GM21529 (cell line): ENCODE results near the gene NUDT6.
"Not testable (repeated sequence)": the region's sequence is repeated elsewhere in the genome, so short reads cannot be mapped to it uniquely, and the experiment has no call there.

Source experiments
- ATAC-seq: cut with Tn5 transposase; IDR thresholded peaks from one replicate; pipeline ENCODE4 v1.9.1; 2021; ENCODE audit not compliant: unreplicated experiment

NUDT6 gene

DNA sequence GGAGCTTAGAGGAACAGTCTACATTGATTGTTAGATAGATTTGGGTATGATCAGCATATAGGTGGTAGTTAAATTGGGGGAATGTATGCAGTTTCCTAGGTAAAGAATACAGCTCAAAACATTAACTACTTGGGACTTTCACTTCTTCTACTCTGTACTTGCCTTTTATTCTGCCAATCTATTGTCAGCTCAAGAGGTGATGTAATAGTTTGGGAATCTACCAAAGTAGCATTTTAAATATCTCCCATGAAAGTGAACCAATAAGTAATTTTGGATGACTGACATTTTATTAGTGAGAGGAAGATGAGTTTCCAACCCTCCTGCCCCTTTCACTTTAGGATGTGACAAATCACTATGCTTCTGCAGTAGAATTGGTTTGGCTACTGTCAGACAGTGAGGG, 43.4 kb downstream of the NUDT6 start:
- no peak for ATAC-seq

DNA sequence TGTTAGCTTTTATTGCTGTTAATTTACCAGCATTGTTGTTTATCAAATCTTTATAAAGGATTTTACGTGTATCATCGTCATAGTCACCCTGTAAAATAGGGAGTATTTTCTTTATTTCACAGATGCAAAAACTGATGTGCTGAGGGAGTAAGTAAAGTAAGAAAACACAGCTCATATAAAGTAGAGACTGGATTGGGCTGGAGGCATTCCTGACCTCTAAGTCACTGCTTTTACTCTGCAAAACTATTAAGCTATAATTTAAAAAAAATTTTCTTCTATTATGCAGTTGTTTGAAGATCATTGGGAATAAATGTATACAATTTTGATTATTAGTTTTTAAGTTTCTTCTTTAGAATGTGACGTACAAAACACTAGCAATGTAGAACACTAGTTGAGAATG, 45.9 kb downstream of the NUDT6 start:
- no peak for ATAC-seq

DNA sequence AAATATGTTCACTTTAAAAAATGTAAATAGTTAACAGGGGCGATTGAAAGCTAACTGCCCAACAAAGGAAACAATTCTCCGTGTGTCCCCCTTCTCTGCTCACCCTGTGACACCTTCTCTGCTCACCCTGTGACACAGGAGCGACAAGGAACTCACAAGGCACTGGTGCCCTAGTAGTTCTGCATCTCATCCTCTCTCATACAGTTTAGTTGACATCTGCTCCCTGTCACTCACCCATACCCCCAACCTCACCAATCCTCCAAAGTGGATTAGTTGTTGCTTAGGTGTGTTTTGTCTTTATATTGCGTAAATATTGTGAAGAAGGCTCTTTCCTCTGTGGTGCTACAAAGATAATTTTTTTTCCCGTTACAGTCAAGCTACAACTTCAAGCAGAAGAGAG, 46.4 kb downstream of the NUDT6 start:
- ATAC-seq = no peak

DNA sequence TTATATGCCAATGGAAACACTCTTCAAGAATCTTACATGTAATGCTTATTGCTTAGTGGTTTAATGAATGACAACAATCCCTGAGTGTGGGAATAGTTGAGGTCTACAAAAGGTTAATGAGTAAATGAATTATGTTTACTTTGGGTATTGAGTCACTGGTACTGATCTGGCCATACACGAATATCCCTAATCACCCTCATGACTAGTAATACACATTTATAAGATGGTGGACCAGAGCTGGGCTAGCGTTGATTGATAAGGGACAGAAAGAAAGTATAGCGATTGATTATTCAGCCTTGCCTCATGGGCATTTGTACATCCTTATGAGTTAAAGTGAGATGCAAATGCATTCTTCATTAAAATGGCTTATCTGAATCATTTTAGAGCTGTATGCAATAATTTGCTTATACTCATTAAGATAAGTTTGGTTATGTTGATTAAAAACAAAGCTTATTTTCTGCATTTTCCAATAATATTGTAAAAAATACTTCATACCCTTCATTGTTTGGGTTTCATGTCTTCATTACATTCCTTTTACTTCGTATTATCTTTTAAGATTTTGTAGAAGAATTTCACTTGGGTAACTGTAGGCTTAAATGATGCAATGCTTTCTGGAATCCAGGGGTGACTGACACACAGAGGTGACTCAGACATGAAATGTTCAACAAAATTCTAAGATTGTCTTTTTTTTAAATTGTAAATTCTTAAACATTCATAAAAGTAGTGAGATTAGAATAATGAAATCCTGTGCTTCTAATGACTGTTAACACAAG, 48.4 kb downstream of the NUDT6 start:
- no peak for ATAC-seq

DNA sequence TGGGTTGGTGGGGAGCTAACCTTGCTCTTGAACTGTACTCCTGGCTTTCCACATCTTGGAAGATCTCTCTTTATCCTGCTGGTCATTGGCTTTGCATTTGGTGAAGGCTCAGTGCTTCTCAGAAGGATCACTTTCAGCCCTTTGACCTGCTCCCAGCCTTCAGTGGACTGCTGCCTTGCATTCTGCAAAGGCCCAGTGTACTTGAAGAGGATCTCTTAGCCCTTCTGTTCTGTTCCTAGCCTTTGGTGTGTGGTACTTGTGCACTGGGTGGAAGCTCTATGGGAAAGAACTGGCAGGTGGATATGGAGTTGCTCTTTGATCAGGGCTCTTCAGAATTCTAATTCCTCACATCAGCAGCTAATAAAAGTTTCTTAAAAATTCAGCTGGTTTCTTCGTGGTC, 49.3 kb downstream of the NUDT6 start:
- ATAC-seq = no peak

DNA sequence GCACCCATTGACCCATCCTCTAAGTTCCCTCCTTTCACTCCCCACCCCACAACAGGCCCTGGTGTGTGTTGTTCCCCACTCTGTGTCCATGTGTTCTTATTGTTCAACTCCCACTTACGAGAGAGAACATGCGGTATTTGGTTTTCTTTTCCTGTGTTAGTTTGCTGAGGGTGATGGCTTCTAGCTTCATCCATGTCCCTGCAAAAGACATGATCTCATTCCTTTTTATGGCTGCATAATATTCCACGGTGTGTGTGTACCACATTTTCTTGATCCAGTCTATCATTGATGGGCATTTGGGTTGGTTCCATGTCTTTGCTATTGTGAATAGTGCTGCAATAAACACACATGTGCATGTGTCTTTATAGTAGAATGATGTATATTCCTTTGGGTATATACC, 54.2 kb downstream of the NUDT6 start:
- not testable (repeated sequence) for ATAC-seq

DNA sequence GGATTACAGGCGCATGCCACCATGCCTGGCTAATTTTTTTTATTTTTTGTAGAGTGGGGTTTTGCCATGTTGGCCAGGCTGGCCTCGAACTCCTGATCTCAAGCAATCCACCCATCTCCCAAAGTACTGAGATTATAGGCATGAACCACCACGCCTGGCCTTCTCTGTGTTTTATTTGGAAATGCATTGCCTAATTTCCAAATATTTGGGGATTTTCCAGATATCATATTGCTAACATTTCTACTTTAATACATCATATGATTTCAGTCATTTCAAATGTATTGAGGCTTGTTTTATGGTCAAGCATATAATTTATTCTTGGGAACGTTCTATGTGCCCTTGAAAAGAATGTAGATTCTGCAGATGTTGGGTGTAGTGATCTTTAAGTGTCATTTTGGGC, 57.0 kb downstream of the NUDT6 start:
- ATAC-seq = no peak

DNA sequence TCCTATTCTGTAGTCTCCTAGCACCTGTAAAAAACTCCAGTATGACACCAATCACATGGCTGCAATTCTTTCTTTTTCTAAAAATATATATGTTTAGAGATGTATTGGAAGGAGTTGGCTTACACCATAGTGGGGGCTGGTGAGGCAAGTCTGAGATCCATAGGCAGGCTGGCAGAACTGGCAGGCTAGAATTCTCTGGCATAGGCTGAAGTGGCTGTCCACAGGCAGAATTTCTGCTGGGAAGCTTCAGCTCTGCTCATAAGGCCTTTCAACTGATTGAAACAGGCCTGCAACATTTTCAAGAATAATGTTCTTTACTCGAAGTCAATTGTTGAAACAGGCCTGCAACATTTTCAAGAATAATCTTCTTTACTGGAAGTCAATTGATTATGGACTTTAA, 58.8 kb downstream of the NUDT6 start:
- no peak for ATAC-seq

DNA sequence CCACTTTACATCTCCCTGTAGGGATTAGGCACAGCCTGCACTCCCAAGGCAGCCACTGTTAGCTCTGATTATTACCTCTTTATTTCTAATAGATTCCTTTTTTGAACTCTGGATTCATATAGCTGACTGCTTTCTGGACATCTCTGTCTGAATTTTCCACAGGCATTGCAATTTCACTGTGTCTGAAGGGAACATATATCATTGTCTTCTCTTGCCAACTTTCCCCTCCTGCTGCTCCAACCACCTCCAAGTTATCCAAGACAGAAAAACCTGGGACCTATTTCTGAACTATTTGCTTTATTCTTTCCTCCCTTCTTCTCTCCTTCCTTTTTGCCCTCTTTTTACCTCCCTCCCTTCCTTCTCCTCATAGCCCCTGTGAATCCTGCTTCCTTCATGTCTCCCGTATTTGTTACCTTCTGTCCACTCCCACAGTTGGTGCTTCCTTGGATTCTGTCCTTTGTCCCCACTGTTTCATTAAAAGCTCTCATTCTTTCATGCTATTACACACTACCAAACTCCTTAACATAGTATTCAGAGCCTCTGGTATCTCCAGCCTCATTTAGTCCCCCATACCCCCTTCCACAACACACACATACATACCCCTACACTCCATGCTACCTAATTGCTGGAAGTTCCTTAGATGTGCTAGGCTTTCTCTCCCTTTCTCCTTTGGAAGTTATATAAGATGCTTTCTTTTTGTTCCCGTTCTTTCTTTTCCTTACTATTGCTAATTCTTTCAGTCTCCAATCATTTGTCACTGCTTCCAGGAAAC, 61.0 kb downstream of the NUDT6 start:
- no peak for ATAC-seq

DNA sequence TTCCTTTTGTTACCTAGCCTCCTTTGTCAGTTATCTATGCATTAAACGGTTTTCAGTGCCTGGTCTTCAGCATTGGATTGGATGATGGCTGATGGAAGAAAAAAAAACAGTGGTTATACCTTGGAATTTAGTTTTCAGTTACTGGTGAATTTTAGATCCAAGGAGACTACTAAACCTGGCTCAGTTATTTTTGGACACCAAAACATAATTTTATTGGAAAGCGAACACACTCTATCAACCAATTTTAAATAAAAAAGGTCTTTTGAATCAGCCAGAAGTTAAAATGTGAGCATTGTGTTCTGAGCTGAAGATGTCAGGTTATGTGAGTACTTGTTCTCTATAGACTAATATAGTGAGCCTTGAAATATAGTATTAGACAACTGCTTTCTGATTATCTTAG, 63.7 kb downstream of the NUDT6 start:
- ATAC-seq = no peak

DNA sequence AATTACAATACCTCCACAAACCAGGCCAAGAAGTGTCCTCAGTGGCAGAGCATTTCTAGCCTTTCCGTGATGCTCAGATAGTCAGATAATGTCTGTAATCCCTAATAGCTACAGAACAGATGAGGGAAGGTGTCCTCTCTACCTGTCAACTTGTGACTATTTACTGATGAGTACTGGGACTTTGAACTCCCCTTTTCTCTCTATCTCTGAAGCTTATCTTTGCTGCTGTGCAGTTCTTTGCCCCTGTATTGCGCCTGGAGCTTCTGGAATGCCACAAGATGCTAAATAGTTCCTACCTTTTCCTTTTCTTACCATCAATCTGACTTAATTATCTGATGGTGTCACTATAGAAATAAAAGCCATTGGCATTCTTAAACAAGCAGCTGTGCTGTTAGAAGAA, 65.2 kb downstream of the NUDT6 start:
- ATAC-seq = no peak

DNA sequence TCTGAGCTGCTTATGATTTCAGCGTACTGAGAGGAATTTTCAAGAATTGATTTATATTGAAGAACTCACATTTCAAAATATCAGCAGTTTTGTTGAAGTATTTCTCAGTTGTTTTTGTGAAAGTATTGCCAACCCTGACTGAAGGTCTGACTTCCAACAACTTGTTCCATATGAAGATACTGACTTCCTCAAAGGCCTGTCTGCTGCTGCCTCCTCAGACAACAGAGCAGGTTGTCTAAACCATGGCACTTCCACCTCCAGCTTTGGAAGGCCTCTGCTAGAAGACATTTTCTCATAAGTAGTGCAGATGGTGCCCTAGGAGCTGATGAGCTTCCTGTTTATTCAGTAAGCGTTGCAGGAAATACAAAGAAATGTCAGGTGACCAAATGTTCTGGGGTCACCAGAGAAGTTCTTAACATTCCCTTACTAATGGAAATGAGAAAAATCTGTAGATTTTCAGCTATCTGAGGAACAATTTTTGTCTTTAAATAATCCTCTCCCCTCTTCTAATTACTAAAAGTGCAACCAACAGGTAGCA, 67.0 kb downstream of the NUDT6 start:
- no peak for ATAC-seq

DNA sequence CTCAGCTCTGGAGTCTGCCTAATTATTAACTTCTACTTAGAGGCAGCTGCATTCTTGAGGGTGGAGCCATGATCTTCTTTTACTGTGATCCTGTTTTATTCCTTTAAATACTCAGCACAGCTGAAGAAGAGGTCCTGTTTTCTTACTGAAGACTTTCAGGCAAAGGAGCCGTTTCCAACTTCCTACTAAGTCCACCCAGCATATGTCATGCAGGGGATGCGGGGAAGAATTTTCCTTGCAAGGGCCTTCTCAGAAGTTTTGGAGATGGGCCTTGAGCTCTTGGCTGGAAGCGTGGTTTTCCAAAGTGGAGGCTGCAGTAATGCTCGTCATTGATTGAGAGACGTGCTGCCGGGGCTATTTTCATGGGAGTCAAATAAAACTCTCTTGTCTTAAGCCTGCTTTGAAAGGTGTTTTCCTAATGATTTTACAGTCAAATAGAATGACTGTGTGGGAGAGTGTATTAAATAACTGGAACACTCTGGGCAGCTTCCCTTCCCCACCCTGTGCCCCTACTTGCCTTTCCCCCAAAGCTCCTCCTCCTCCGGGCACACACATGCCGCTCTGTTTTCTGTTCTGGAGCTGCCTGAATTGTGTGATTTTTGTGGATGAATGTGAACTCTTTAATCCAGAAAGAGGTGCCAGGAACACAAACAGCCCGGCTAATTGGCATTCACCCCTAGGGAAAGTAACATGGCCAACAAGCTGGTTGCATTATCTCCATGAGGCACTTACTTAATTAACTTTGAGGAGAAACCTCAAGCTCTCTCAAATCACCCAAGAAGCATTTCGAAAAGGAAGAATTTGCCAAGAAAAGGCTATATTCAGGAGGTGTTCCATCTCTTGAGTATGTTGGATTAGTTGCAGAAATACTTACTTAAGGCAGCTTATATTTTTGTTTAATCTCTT, 67.7 kb downstream of the NUDT6 start:
- ATAC-seq = no peak

DNA sequence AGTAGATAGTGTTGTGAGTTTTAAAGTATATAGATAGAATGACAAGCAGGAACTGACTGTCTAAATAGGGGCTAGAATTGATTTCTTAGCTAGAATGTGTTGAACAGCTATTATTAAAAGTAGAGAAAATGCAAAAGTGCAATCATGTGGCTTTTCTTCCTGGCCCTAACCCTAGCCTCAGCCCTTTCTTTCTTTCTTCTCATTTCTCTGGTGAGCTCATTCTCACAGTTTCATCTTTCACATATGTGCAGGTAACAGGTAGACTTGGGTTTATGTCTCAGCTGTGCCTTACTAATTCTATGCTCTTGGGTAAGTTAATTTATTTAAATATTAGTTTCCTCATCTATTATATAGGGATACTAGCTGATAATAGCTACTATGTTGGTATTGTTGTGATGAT, 70.8 kb downstream of the NUDT6 start:
- no peak for ATAC-seq

DNA sequence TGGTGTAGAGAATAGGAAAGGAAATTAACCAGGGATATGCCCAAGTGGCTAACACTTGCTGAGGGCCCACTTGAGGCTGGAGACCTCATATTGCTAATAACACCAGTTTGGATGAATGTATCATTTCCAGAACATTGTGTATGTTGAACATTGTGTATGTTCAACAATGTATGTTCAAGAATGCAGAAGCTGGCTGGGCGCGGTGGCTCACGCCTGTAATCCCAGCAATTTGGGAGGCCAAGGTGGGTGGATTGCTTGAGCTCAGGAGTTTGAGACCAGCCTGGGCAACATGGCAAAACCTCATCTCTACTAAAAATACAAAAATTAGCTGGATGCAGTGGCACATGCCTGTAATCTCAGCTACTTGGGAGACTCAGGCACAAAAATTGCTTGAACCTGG, 72.6 kb downstream of the NUDT6 start:
- ATAC-seq = not testable (repeated sequence)

DNA sequence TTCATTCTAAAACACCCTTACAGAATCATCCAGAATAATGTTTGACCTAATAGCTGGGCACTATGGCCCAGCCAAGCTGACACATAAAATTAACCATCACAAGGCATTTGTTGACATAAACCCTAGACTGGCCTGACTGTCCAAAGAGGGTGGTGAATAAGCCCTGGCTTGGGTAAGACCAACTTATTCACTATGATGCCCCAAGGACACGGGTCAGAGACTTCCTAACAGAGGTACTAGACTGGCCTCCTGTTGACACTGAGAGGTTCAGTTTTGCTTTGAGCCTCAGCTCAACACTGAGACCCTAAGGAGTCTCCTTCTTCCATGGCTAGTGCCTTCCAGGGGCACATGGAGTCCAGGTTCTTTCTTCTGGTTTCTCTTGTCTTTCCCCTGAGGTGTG, 74.5 kb downstream of the NUDT6 start:
- no peak for ATAC-seq

DNA sequence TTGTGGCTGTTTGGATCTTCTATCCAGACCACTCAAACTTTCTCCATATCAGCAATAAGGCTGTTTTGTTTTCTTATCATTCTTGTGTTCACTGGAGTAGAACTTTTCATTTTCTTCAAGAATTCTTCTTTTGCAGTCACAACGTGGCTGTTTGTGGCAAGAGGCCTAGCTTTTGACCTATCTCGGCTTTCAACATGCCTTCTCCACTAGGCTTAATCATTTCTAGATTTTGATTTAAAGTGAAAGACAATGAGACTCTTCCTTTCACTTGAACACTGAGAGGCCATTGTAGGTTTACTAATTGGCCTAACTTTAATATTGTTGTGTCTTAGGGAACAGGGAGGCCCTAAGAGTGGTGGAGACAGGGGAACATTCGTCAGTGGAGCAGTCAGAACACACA, 76.6 kb downstream of the NUDT6 start:
- ATAC-seq = no peak

DNA sequence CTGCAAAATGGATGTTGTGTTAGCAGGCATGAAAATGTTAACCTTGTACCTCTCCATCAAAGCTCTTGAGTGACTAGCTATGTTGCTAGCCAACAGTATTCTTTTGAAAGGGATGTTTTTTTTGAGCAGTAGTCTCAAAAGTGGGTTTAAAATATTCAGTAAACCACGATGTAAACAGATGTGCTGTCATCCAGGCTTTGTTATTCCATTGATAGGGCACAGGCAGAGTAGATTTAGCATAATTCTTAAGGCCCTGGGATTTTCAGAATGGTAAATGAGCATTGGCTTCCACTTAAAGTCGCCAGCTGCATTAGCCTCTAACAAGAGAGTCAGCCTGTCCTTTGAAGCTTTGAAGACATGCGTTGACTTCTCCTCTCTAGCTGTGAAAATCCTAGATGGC, 77.3 kb downstream of the NUDT6 start:
- no peak for ATAC-seq

DNA sequence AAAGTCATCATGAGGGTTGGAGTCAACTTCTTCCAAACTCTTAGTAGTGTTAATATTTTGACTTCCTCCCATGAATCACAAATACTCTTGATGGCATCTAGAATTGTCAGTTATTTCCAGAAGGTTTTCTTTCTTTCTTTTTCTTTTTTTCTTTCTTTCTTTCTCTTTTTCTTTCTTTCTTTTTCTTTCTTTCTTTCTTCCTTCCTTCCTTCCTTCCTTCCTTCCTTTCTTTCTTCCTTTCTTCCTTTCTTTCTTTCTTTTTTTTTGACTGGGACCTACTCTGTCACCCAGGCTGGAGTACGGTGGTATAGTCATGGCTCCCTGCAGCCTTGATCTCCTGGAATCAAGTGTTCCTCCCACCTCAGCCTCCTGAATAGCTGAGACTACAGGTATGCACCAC, 78.0 kb downstream of the NUDT6 start:
- not testable (repeated sequence) for ATAC-seq

DNA sequence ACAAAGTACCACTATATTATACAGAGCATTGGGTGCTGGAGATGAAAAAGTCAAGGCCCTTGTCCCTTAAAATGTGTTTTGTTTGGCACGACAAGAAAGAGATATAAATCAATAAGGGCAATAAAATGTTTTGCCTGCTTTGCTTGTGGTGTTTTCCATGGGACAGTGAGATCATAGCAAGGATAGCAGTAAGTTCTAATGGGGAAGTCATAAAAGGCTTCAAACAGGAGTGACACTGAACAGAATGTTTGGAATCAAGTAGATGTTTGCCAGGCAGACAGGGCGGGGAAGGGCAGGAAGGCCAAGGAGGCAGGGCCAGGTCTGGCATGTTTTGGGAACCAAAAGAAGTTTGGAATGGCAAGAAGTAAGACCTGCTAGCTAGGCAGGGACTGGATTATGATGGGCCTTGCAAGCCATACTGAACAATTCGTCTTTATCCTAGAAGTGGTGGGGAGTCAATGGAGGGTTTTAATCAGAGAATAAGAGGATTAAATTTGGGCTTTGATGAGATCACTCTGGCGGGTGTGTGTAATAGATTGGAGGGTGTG, 79.3 kb downstream of the NUDT6 start:
- ATAC-seq = no peak
